Small intestine (tissue), 7 donors: ENCODE data around the gene FOXL3. TPM values are rescaled to one million over a fixed set of nuclear protein-coding genes. Genes with fewer than 3 reads are reported as not detected.

Experiments
- DNase-seq, 2 donors: peaks; one replicate each; pipeline versions ENCODE4 v3.0.0 to v3.0.0-alpha.2; 2013
- FAIRE-seq: peaks from 2 replicates; lab custom pipeline; 2012; peaks lifted over from hg19 to GRCh38; lab: Jason Lieb, UNC
- H3K27ac ChIP-seq, 3 donors: one replicate each; pipeline ENCODE4 v1.5.1; 2013; ENCODE audit warnings: low read length in 2 of 3, mild to moderate bottlenecking in 2 of 3, control low read depth in 1 of 3, inconsistent platforms in 1 of 3, low read depth in 1 of 3, moderate library complexity in 1 of 3
- H3K27me3 ChIP-seq, 3 donors: one replicate each; pipeline ENCODE4 v1.6.1; 2013; ENCODE audit warnings: low read length in 3 of 3, inconsistent platforms in 1 of 3; ENCODE audit not compliant: control insufficient read depth in 3 of 3, insufficient read depth in 3 of 3
- H3K36me3 ChIP-seq, 3 donors: one replicate each; pipeline ENCODE4 v1.6.1; 2013; ENCODE audit warnings: low read length in 3 of 3, inconsistent platforms in 1 of 3, low read depth in 1 of 3, mild to moderate bottlenecking in 1 of 3, moderate library complexity in 1 of 3; ENCODE audit not compliant: control insufficient read depth in 3 of 3, insufficient read depth in 2 of 3
- H3K4me1 ChIP-seq, 3 donors: one replicate each; pipeline ENCODE4 v1.6.1; 2013; ENCODE audit warnings: low read length in 2 of 3, inconsistent platforms in 1 of 3, low read depth in 1 of 3, mild to moderate bottlenecking in 1 of 3, moderate library complexity in 1 of 3; ENCODE audit not compliant: control insufficient read depth in 3 of 3, insufficient read depth in 2 of 3
- H3K4me3 ChIP-seq, 3 donors: one replicate each; pipeline ENCODE4 v1.5.1; 2013; ENCODE audit warnings: low read length in 3 of 3, control low read depth in 1 of 3, inconsistent platforms in 1 of 3, low read depth in 1 of 3, mild to moderate bottlenecking in 1 of 3, moderate library complexity in 1 of 3
- H3K9me3 ChIP-seq, 2 donors: one replicate each; pipeline ENCODE4 v1.6.1; 2013; ENCODE audit warnings: low read depth in 1 of 2, low read length in 1 of 2; ENCODE audit not compliant: control insufficient read depth in 2 of 2, insufficient read depth in 1 of 2
- WGBS, 3 donors: extraction: QIAGEN DNeasy Blood & Tissue Kit; methylation state at CpG; one replicate each; pipeline ENCODE4 v1.1.7; 2013; 5-methylcytosine and 5-hydroxymethylcytosine counted together
- polyA plus RNA-seq, 4 donors: library from polyadenylated mRNA; stranded (reverse) in 3 of 4; unstranded in 1 of 4; fragments of 200-250 nt in 3 of 4; fragments of 120-200 nt in 1 of 4; gene quantifications; one replicate each; pipeline versions ENCODE4 v1.2.1 to v1.2.3, GENCODE V29; 2013
- donor health status: healthy with polysubstance abuse.
- donor health status: control.
- donor health status: control.
- donor health status: Bipolar disorder and iron deficiency.
- donor health status: healthy.

The FOXL3 gene
- polyA plus RNA-seq, 4 donors, result 1.7 TPM; not detected in 3

DNA sequence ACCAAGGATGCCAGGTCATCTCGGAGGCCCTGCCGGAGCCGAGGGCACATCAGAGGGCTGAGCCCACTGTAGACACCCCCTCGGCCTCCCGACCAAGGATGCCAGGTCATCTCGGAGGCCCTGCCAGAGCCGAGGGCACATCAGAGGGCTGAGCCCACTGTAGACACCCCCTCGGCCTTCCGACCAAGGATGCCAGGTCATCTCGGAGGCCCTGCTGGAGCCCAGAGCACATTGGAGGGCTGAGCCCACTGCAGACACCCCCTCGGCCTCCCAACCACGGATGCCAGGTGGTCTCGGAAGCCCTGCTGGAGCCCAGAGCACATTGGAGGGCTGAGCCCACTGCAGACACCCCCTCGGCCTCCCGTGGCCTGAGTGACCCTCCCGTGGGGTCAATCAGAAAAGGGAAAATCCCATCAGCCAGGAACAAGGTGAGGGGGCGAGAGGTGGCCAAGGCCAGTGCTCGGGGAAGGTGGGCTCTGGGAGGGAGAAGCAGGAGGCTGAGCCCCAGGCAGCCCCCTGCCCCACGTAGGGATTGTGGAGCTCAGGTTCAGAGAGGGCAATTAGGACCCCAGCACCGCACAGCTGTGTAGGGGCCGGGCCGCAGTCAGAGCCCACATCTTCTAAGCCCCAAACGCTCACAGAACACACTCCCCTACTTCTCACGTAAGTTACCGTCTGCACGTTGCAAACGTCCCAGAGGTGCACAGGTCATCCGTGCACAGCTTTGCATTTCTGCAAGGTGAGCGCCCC, 37.6 kb upstream of the FOXL3 start:
- Histone ChIP-seq H3K4me1 (peaks cover 0 to 8% (median 0%) of the 10 kb centered on the region in 3 donors), H3K27me3 (no peaks in the 10 kb centered on the region), H3K36me3 (peaks cover 12 to 99% (median 13%) of the 10 kb centered on the region in 3 donors), H3K4me3 (no peak overlapping the region), H3K9me3 (peaks cover 0 to 2% of the 10 kb centered on the region in 2 donors), H3K27ac (no peak overlapping the region)
- FAIRE-seq (no peak), DNase-seq (no peak)
- 88 to 90% (median 88%) methylated on average over 29 of the region's 29 CpGs for WGBS, 3 donors

GRCh38 chr7:252981-253380, 37.0 kb upstream of the FOXL3 start:
- Histone ChIP-seq H3K4me3 (no peak overlapping the region), H3K27me3 (no peaks in the 10 kb centered on the region), H3K27ac (no peak overlapping the region), H3K9me3 (peaks cover 0 to 5% of the 10 kb centered on the region in 2 donors), H3K36me3 (peaks cover 12 to 99% (median 12%) of the 10 kb centered on the region in 3 donors), H3K4me1 (peaks cover 0 to 2% (median 0%) of the 10 kb centered on the region in 3 donors)
- no peak for DNase-seq
- FAIRE-seq, result no peak
- WGBS, 3 donors, result 91 to 94% (median 93%) methylated on average over 22 of the region's 22 CpGs

DNA sequence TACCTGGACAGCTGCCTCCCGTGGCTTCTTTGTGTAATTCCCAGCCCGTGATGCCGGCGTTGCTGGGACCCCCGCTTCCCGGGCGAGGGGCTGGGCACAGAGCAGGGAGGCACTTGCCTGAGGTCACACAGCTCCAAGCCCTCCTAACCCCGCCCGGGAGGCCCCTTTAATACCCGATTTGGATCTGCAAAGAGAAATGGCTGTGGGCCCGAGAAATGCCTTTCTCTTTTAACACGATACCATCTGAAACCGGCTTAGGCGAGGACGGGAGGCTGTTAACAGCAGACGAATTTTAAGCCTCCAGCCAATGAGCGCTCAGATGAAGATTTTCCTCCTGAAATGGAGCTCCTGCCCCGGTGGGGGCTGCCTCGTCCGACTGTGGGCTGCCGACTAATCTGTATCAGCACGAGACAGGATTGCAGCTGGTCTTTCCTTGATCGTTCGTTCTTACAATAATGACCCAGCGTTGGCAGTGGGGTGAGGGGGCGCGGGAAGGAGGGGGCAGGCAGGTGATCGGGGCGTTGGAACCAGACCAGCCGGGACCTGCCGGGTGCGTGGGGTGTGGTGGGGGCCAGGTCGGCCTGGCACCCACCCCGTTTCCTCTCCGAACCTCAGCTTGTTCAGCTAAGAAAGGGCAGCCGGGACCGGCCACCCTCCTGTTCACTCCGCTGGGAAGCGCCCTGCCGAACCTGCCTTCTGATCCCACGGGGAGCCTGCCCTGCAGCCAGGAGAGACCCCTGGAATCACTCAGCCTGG, 36.2 kb upstream of the FOXL3 start:
- H3K36me3 ChIP-seq, result peaks cover 11 to 99% (median 14%) of the 10 kb centered on the region in 3 donors
- peaks cover 0 to 5% of the 10 kb centered on the region in 2 donors for H3K9me3 ChIP-seq
- DNase-seq (no peak), FAIRE-seq (no peak)
- H3K27ac ChIP-seq, result no peak overlapping the region
- whole genome bisulfite sequencing, 3 donors, result 89 to 95% (median 92%) methylated on average over 41 of the region's 41 CpGs
- H3K4me1 ChIP-seq, result no peaks in the 10 kb centered on the region
- H3K27me3 ChIP-seq, result no peaks in the 10 kb centered on the region
- H3K4me3 ChIP-seq, result no peak overlapping the region

GRCh38 chr7:254337-255037, 35.5 kb upstream of the FOXL3 start:
- Histone ChIP-seq H3K27ac (no peak overlapping the region), H3K36me3 (peaks cover 11 to 99% (median 17%) of the 10 kb centered on the region in 3 donors), H3K9me3 (peaks cover 0 to 8% of the 10 kb centered on the region in 2 donors), H3K4me1 (no peaks in the 10 kb centered on the region), H3K4me3 (no peak overlapping the region), H3K27me3 (no peaks in the 10 kb centered on the region)
- 94 to 95% (median 94%) methylated on average over 31 of the region's 31 CpGs for WGBS, 3 donors
- no peak for FAIRE-seq
- no peak for DNase-seq

- FAIRE-seq (no peak), DNase-seq (no peak)
- peaks cover 11 to 99% (median 17%) of the 10 kb centered on the region in 3 donors for H3K36me3 ChIP-seq
Observed at GRCh38 chr7:255038-255435, 34.9 kb upstream of the FOXL3 start.

GRCh38 chr7:255721-256361, 34.1 kb upstream of the FOXL3 start:
- Histone ChIP-seq H3K4me1 (no peaks in the 10 kb centered on the region), H3K27ac (no peak overlapping the region), H3K36me3 (peaks cover 16 to 99% (median 17%) of the 10 kb centered on the region in 3 donors), H3K27me3 (no peaks in the 10 kb centered on the region), H3K4me3 (no peak overlapping the region), H3K9me3 (peaks cover 0 to 12% of the 10 kb centered on the region in 2 donors)
- WGBS, 3 donors, result 94 to 97% (median 95%) methylated on average over 40 to 44 of the region's 44 CpGs
- no peak for DNase-seq
- FAIRE-seq, result no peak

More at GRCh38 chr7:255038-255435, 34.9 kb upstream of the FOXL3 start:
- no peaks in the 10 kb centered on the region for H3K4me1 ChIP-seq
- H3K9me3 ChIP-seq, result peaks cover 0 to 8% of the 10 kb centered on the region in 2 donors
- H3K27ac ChIP-seq, result no peak overlapping the region
- H3K27me3 ChIP-seq, result no peaks in the 10 kb centered on the region
- 93 to 94% (median 94%) methylated on average over 19 of the region's 19 CpGs for WGBS, 3 donors
- no peak overlapping the region for H3K4me3 ChIP-seq

DNA sequence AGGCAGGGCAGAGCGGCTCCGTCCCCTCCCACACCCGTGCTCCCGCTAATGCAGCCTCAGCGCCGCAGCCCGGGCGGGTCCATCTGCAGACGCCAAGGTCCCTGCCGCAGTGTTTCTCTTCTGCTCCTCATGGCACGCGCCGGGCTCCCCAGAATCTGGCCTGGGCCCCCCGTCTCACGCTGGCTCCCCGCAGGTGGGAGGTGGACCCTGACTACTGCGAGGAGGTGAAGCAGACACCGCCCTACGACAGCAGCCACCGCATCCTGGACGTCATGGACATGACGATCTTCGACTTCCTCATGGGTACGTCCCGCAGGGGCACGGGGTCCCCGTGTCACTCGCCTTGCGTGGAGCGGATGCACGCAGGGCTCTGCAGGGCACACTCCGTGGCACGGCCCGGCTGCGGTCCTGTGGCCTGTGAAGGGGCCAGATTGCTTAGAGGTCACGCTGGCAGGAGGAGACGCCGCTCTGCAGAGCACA, 33.5 kb upstream of the FOXL3 start:
- H3K9me3 ChIP-seq, result peaks cover 0 to 19% of the 10 kb centered on the region in 2 donors
- no peak overlapping the region for H3K27ac ChIP-seq
- FAIRE-seq (no peak), DNase-seq (no peak)
- no peak overlapping the region for H3K4me3 ChIP-seq
- 94 to 98% (median 94%) methylated on average over 38 of the region's 38 CpGs for WGBS, 3 donors
- H3K27me3 ChIP-seq, result no peaks in the 10 kb centered on the region
- H3K4me1 ChIP-seq, result no peaks in the 10 kb centered on the region
- H3K36me3 ChIP-seq, result peaks cover 17 to 99% (median 17%) of the 10 kb centered on the region in 3 donors
